KG1 (cell line): Measurements from ENCODE around the gene TOX3.

ENCODE experiments used
- DNase-seq: peaks from one replicate; lab custom pipeline; 2025; lab: John Stamatoyannopoulos, UW

The TOX3 gene

GRCh38 chr16:52547004-52547833, at the start of gene TOX3:
Gene TOX3 (minus strand): TSS chr16:52547143. CDS start chr16:52546723, 420 bp downstream.
- DNase-seq: no peak

- no peak for DNase-seq
These were observed 45.8 kb upstream of the TOX3 start for GRCh38 chr16:52592778-52593177.

- no peak for DNase-seq
These were observed 45.1 kb upstream of the TOX3 start for GRCh38 chr16:52591934-52592592.

- no peak for DNase-seq
These were observed 44.5 kb upstream of the TOX3 start for GRCh38 chr16:52591471-52591870.

- no peak for DNase-seq
These were observed 39.2 kb upstream of the TOX3 start for GRCh38 chr16:52586159-52586558.

GRCh38 chr16:52584354-52585320, 37.7 kb upstream of the TOX3 start:
- no peak for DNase-seq

GRCh38 chr16:52581530-52581929, 34.6 kb upstream of the TOX3 start:
- DNase-seq: no peak

- no peak for DNase-seq
These were observed 33.5 kb upstream of the TOX3 start for GRCh38 chr16:52580488-52580887.

GRCh38 chr16:52578829-52579498, 32.0 kb upstream of the TOX3 start:
- no peak for DNase-seq

GRCh38 chr16:52578007-52578828, 31.3 kb upstream of the TOX3 start:
- no peak for DNase-seq

- no peak for DNase-seq
These were observed 30.3 kb upstream of the TOX3 start for GRCh38 chr16:52577130-52577706.

GRCh38 chr16:52573365-52574299, 26.7 kb upstream of the TOX3 start:
- DNase-seq: no peak

- no peak for DNase-seq
These were observed 25.7 kb upstream of the TOX3 start for GRCh38 chr16:52572656-52573055.

- no peak for DNase-seq
These were observed 23.6 kb upstream of the TOX3 start for GRCh38 chr16:52570495-52571091.

GRCh38 chr16:52569701-52570100, 22.8 kb upstream of the TOX3 start:
- no peak for DNase-seq

GRCh38 chr16:52568983-52569690, 22.2 kb upstream of the TOX3 start:
- DNase-seq: no peak

- no peak for DNase-seq
These were observed 21.6 kb upstream of the TOX3 start for GRCh38 chr16:52568495-52568894.

GRCh38 chr16:52567193-52567592, 20.2 kb upstream of the TOX3 start:
- DNase-seq: no peak
